ENCODE measurements around the gene SNHG17.

DNA sequence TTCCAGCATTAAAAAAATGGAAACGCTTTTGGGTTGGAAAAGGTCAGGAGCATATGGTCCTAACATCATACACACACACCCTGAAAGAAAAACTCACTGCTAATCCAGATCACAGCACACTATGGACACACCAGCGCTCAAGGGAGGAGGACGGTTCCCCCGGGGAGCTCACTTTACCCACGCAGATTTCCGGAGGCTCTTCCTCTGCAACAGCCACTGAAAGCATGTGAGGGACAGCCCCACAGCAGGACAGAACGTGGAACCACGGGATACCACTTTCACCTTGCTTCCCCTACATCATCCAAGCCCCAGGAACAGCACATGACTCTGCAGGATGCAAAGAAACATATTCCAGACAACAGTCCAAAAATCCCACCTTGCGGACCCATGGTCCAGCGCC, 13.2 kb downstream of the SNHG17 start:
- TF ChIP-seq, protein P1, sequence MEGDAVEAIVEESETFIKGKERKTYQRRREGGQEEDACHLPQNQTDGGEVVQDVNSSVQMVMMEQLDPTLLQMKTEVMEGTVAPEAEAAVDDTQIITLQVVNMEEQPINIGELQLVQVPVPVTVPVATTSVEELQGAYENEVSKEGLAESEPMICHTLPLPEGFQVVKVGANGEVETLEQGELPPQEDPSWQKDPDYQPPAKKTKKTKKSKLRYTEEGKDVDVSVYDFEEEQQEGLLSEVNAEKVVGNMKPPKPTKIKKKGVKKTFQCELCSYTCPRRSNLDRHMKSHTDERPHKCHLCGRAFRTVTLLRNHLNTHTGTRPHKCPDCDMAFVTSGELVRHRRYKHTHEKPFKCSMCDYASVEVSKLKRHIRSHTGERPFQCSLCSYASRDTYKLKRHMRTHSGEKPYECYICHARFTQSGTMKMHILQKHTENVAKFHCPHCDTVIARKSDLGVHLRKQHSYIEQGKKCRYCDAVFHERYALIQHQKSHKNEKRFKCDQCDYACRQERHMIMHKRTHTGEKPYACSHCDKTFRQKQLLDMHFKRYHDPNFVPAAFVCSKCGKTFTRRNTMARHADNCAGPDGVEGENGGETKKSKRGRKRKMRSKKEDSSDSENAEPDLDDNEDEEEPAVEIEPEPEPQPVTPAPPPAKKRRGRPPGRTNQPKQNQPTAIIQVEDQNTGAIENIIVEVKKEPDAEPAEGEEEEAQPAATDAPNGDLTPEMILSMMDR (IDR thresholded peaks at IDR 0.05) = no peak
- TF ChIP-seq POLR2AphosphoS5 (IDR thresholded peaks at IDR 0.05) (no peak), POLR2A (IDR thresholded peaks at IDR 0.05) (no peak)
